Head of caudate nucleus (tissue), 42 donors: ENCODE measurements around the gene SPINK1.
"Not testable (repeated sequence)": the region's sequence is repeated elsewhere in the genome, so short reads cannot be mapped to it uniquely, and the experiment has no call there.

Experiments
- DNase-seq, 42 donors: peaks; one replicate each; pipeline versions ENCODE4 v3.0.0 to v3.0.0-alpha.2; 2020 to 2021; ENCODE audit warnings: mixed read lengths in 7 of 42
- intact Hi-C: fragments of 100-400 bp; cut with DNase I; formaldehyde crosslinking; loops from one replicate; pipeline ENCODE4 v1.15.0; 2022

SPINK1 gene

DNA sequence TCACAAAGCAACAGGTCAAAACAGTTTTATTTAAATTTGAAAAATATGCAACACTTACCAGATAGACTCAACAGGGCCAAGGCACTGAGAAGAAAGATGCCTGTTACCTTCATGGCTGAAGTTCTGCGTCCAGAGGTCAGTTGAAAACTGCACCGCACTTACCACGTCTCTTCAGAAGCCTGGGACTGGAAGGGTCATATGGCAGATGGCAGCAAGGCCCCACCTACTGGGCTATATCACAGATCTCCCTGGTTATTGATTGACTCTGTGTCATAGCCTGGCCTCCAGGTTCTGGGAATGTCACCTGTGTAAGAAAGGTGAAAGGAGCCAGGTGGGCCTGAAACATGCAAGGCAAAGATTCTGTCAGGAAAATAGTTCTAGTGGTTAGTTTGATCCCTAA is at the start of gene SPINK1:
Gene SPINK1 (minus strand): TSS at position 207 of the 400 bp plus-strand sequence. CDS start 94 bp downstream, at position 113.
- intact Hi-C loops, result no loop called here
- no peak for DNase-seq

DNA sequence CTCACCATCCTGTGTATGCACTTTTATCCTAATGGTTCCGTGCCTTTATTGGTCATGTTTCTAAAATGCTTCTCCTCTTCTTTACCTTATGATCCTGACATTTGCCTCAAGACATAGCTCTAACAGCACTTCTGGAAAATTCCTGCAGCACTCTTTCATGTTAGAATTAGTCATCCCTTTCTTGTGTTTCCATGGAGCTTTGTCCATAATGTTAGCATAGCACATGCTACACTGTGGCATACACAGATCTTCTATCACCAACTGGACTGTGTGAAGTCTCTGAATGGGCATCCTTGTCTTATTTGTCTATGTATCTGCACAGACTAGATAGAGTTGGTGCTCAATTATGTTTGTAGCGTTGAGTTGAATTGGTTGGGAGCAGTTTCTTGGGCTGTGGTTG is 49.0 kb upstream of the SPINK1 start:
- intact Hi-C loops, result no loop called here
- no peak for DNase-seq

- no peak for DNase-seq
- intact Hi-C loops, result no loop called here
Observed at GRCh38 chr5:147879784-147880183, 48.3 kb upstream of the SPINK1 start.

DNA sequence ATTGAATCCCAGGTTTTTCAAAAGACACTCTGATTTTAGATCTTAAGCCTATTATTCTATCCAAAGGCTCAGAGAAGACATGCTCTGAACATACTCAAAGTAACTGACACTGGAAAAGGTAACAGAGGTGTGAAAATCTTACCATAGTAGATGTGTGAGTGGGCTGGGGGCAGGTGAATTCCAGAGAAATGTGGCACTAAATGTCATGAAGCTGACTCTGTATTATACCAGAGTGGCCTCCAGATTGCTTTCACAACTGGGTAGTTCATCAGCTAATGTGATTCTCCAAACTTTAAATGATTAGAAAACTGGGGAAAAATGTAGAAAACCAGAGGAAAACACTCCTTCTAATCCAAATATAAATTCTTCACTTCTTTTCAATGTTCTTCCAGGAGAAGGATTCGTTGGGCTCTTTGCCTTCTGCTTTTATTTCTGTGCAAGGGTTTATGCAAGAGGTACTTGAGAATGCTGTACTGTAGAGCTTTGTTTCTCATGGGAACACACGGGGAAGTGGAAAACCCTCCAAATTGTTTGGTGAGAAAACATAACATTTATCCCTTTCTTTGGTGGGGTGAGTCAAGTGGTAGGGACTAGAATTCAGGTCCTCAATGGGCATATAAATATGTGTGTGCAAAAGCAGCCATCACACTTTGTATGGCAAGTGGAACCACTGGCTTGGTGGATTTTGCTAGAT is 46.7 kb upstream of the SPINK1 start, which contains the start of gene SCGB3A2:
Gene SCGB3A2 (plus strand): TSS at position 646 of the 694 bp plus-strand sequence. CDS start 93 bp downstream, outside the sequence.
- intact Hi-C loops, result no loop called here
- no peak for DNase-seq

DNA sequence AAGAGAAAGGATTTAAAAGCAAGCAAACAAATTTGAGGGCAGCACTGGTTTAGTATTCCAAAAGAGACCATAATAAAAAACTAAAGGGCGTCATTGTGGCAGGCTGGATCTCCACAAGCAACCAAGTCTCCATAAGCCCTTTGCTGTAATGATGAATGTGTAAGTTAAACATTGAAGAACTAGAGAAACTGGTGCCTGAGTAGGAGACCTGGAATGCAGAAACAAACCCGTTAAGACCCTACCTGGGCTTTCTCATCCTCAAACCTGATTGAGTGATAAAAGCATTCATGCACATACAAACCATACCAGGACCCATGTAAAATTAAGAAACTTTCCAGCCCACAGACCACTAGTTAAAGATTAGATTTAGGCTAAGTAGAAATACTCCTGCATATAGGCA is 45.2 kb upstream of the SPINK1 start:
- intact Hi-C loops, result no loop called here
- no peak for DNase-seq

DNA sequence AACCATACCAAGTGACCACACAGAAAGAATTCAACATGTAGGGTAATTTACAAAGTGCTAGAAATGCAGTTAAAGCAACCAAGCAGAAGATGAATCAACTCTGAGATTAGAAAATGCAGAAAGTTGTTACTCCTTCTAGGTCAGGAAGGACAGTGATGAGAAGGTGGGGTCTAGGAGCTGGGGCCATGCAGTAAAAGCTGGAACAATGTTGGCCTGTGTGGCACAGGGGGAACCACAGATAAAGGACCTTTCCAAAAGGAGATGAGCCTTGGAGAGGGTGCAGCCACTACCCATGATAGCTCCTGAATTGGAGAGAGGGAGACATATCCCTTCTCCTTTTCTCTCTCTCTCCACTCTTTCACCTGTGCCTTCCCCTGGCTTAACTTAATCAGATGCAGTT is 44.7 kb upstream of the SPINK1 start:
- DNase-seq, result no peak
- intact Hi-C loops, result no loop called here

DNA sequence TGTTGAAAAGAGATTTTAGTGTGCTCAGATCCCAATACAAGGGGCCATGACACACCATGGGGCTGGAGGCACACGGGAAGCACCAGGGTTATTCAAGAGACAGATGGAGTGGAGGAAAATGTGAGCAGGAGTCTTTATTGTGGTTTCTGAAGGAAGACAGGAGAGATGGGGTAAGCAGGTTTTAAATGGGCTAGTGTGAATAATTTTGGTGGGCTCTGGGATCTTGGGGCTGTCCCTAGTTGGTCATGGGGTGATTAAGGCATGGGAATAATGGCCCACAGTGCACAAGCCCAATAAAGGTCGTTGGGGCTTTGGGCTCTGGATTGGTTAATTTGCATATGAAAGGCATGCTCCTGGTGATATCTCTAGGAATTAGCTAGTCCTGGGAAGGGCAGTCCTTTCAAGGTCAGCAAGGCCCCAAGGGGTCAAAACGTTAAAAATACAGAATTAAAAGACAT is 43.5 kb upstream of the SPINK1 start:
- DNase-seq, result no peak
- intact Hi-C loops, result no loop called here

DNA sequence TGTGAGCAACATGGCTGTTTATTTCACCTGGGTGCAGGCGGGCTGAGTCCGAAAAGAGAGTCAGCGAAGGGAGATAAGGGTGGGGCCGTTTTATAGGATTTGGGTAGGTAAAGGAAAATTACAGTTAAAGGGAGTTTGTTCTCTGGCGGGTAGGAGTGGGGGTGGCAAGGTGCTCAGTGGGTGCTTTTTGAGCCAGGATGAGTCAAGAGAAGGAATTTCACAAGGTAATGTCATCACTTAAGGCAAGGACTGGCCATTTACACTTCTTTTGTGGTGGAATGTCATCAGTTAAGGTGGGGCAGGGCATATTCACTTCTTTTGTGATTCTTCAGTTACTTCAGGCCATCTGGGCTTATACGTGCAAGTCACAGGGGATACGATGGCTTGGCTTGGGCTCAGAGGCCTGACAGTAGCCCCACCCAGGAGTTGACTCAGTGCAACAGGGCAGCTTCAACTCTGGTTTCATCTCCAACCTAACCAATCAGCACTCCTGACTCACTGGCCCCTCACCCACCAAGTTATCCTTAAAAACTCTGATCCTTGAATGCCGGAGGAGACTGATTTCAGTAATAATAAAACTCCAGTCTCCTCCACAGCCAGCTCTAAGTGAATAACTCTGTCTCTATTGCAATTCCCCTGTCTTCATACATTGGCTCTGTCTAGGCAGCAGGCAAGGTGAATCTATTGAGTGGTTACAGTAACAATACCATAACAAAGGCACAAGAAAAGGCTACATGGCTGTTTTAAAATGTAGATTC is 42.8 kb upstream of the SPINK1 start:
- intact Hi-C loops, DNase-seq: not testable (repeated sequence)

DNA sequence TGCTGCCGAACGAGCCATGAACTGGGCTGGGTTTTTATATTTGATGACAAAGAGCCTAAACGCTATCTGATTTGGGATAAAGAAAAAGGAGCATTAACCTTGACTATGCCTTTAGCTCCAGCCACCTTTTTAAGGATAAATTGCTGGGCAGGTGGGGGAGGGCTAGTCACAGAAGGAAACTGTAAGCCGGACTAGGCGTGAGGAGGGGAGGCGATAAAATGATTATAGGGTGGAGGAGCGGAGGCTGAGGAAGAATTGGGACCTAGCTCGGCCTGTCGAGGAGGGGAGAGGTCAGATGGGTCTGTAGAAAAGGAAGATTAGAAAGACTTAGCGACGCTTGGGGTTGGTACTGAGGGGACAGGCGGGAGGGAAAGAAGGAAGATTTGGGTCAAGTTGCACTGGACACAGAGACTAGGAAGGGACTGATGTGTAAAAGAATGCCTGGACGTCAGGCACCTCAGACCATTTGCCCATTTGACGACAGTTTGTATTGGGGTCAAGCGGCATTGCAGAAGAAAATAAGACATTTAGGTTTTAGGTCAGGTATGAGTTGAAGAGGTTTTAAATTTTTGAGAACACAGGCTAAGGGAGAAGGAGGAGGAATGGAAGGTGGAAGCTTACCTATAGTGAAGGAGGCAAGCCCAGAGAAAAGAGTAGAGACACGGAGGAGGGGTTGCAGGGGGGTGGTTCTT is 41.4 kb upstream of the SPINK1 start:
- intact Hi-C loops, DNase-seq: not testable (repeated sequence)

GRCh38 chr5:147871980-147872549 is 40.6 kb upstream of the SPINK1 start:
- intact Hi-C loops, DNase-seq: not testable (repeated sequence)

- DNase-seq, intact Hi-C loops: not testable (repeated sequence)
Observed at GRCh38 chr5:147869892-147870291, 38.4 kb upstream of the SPINK1 start.

- DNase-seq, result no peak
Observed at GRCh38 chr5:147869112-147869511, 37.6 kb upstream of the SPINK1 start.

GRCh38 chr5:147863454-147864158 is 32.1 kb upstream of the SPINK1 start:
- intact Hi-C loops, result no loop called here
- no peak for DNase-seq

More at GRCh38 chr5:147869112-147869511, 37.6 kb upstream of the SPINK1 start:
- intact Hi-C loops, result no loop called here

GRCh38 chr5:147860641-147861025 is 29.2 kb upstream of the SPINK1 start:
- intact Hi-C loops, result no loop called here
- no peak for DNase-seq

- intact Hi-C loops, result no loop called here
- no peak for DNase-seq
Observed at GRCh38 chr5:147859962-147860640, 28.6 kb upstream of the SPINK1 start.

GRCh38 chr5:147858565-147858964 is 27.1 kb upstream of the SPINK1 start:
- intact Hi-C loops, result no loop called here

DNA sequence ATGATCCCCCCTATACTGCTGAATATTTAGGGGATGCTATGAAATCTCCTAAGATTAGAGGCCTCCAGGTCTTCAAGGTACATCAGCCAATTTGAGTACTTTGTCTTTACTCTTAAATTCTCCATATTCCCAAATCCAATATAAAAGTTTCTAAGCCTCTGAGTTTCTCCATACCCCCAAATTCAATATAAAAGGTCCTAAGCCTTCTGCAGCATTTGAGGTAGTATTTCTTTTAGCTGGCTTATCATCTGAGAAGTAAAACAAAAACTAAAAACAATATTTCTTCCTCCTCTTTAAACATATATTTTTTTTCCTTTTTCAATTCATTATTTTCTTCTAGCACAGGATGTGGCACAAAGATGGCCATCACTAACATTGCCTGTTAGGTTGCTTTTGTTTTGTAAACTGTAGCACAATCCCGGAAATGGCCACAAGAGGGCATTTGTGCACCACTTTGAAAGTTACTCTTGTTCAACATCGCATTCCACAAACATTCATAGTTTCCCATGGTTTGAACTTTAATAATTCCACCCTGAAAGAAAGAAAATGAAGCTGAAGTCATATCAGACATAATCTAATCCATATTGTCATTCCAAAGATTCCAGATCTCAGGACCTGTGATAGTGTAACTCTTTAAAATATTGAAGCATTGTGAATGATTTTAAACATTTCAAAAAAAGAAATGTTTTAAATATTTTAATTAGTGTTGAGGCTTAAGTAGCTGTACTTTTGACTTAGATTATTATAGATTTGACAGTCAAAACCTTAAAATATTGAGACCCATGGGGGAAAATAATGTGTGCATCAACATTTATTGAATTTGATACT is 26.0 kb upstream of the SPINK1 start:
- DNase-seq, result peak in 41 of 42 donors; percentile 5 to 89 (median 65)

More at GRCh38 chr5:147858565-147858964, 27.1 kb upstream of the SPINK1 start:
- no peak for DNase-seq

More for the DNA sequence above, 26.0 kb upstream of the SPINK1 start:
- intact Hi-C loops, result no loop called here
